Measurements from ENCODE around the gene ZNF346. TPM values are rescaled to one million over a fixed set of nuclear protein-coding genes. Genes with fewer than 3 reads are reported as not detected.
A peak's percentile ranks its signal among the peaks of the same experiment; 100 is the strongest.

The ZNF346 gene
- total RNA-seq, 1 experiment from 2014 or later: 18.4 TPM

DNA sequence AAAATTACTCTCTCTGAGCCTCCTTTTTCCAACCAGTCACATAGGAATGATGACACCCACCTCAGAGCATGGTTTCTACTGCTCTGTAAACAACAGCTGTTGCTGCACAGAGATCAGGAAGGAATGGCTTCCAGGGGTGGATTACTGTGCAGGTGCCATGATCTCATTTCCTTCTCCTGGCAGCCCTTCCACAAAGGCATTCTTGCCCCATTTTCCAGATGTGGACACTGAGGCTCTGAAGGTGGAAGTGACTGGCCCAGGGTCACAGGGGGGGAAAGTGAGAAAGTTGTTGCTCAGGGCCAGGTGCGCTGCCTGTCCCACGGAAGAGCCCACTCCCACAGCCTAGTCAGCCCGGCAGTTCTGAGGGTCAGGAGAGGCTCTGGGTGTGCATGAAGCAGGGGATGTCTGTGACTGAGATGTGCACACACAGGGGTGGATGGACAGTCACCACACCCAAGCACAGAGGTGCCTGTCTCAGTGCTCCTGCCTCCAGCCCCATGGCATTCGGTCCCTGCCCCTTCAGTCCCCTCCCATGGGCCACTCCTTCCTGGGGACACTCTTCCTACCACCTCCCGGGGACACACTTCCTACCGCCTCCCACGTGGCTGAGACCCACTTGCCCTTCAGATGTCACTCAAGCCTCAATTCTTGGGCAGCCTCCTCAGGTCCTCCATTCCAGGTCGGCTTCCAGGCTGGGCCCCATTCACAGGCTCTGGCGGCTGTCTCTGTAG is 81.2 kb downstream of the ZNF346 start:
- no peak for ATAC-seq
- ChIA-PET CTCF (interaction anchor here (1.1 to 2.3 kb wide), 5 partner anchors 10 to 206 kb away, joined by 3 to 10 read pairs (median 4); no protein-coding TSS in a partner anchor), POLR2A (no interaction called here)
- Mint-ChIP-seq H3K4me3 (no peak overlapping the region), H3K36me3 (no peaks in the 10 kb centered on the region), H3K27me3 (ENCODE audit: low read depth) (no peaks in the 10 kb centered on the region; the same call in 1 of the 2 replicates), H3K27ac (no peak overlapping the region; the same call in 1 of the 2 replicates), H3K4me1 (peaks cover 23% of the 10 kb centered on the region), H3K9me3 (no peaks in the 10 kb centered on the region)
- 0 out of 2 replicates have a peak, but pooled peaks have one; percentile 46 for TF ChIP-seq FOXP1 (CRISPR knock-in tag; IDR thresholded peaks at IDR 0.05; ENCODE audit: borderline replicate concordance)
- TF ChIP-seq, protein P1, sequence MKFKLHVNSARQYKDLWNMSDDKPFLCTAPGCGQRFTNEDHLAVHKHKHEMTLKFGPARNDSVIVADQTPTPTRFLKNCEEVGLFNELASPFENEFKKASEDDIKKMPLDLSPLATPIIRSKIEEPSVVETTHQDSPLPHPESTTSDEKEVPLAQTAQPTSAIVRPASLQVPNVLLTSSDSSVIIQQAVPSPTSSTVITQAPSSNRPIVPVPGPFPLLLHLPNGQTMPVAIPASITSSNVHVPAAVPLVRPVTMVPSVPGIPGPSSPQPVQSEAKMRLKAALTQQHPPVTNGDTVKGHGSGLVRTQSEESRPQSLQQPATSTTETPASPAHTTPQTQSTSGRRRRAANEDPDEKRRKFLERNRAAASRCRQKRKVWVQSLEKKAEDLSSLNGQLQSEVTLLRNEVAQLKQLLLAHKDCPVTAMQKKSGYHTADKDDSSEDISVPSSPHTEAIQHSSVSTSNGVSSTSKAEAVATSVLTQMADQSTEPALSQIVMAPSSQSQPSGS (CRISPR knock-in tag; IDR thresholded peaks at IDR 0.05; ENCODE audit: borderline replicate concordance, low read depth): no peak
- DNase-seq (ENCODE audit: low spot score): no peak

DNA sequence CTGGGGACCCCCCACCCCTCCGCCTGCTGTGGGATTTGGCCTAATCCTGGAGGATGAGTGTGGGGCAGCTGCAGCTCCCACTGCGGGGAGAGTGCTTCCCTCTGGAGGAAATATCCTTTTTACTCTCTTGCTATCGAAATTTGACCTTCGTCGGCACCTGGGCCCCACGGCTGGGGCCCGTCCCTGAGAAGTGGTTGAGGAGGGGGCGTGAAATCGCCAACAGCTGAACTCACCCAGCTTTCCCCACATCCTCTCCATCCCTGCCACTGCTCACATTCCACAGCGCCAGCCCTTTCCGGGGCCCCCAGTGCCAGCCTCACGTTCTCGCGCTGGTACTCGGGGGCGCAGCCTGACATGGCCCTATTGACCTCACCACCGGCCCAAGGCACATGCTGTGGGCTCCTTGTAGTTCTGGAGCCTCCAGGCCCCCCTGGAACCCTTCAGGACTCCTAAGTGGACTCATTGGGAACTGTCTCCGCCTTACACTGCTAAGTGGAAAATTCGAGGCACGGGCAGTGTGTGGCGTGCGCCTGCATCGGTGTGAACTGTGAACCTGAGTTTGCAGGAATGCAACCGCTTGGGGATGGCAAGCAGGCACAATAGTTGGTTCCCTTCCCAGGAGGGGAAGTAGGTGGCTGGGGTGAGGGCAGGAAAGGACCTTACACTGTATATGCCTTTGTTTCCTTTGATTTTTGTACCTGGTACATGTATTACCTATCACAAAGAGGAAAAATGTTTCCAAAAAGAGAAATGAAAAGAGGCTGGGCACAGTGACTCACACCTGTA is 83.4 kb downstream of the ZNF346 start:
- POLR2A ChIA-PET: no interaction called here
- peak; percentile 22; the same call in 1 of the 2 replicates for TF ChIP-seq GABPB1 (CRISPR knock-in tag; IDR thresholded peaks at IDR 0.05)
- TF ChIP-seq NR3C1 (CRISPR knock-in tag; conservative IDR thresholded peaks at IDR 0.05; ENCODE audit: low read depth): no peak
- no peaks in the 10 kb centered on the region for H3K9me3 Mint-ChIP-seq
- CTCF ChIA-PET: interaction anchor here (1.4 to 2.3 kb wide), 4 partner anchors 8 to 35 kb away, joined by 5 to 10 read pairs (median 7); partner anchors contain the start of gene FGFR4
- H3K27me3 Mint-ChIP-seq (ENCODE audit: low read depth): no peaks in the 10 kb centered on the region; the same call in 1 of the 2 replicates
- H3K4me3 Mint-ChIP-seq: no peak overlapping the region
- H3K4me1 Mint-ChIP-seq: peaks cover 4% of the 10 kb centered on the region
- DNase-seq (ENCODE audit: low spot score) (no peak), ATAC-seq (peak; percentile 14; the same call in 1 of the 2 replicates)
- no peaks in the 10 kb centered on the region for H3K36me3 Mint-ChIP-seq
- H3K27ac Mint-ChIP-seq: no peak overlapping the region

DNA sequence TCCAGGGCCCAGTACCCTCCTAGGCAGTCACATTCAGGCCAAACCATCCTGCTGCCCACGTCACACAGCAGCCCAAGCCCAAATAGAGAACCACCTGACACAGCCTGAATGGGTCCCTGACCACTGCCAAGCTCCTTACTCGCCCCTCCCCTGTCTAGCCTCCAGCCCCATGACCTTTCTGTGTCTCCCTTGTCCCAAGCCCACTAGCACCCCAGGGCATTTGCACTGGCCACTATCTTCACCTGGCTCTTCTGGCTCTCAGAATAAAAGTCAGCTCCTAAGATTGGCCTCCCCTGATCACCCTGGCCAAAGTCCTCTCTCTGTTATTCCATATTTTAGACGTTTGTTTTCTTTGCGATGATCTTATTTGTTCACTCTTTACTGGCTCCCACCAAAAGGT is 84.7 kb downstream of the ZNF346 start:
- Mint-ChIP-seq H3K36me3 (no peaks in the 10 kb centered on the region), H3K27me3 (ENCODE audit: low read depth) (no peaks in the 10 kb centered on the region; the same call in 1 of the 2 replicates), H3K27ac (no peak overlapping the region; the same call in 1 of the 2 replicates), H3K4me3 (no peak overlapping the region), H3K4me1 (peaks cover 4% of the 10 kb centered on the region), H3K9me3 (no peaks in the 10 kb centered on the region)
- ATAC-seq: no peak
- ChIA-PET CTCF (interaction anchor here (0.8 to 1.5 kb wide), 4 partner anchors 36 to 446 kb away, joined by 3 to 8 read pairs (median 4); no protein-coding TSS in a partner anchor), POLR2A (interaction anchor here (0.7 kb wide), 1 partner anchor 17 kb away, joined by 3 read pairs; no protein-coding TSS in a partner anchor)
- TF ChIP-seq, protein P2, sequence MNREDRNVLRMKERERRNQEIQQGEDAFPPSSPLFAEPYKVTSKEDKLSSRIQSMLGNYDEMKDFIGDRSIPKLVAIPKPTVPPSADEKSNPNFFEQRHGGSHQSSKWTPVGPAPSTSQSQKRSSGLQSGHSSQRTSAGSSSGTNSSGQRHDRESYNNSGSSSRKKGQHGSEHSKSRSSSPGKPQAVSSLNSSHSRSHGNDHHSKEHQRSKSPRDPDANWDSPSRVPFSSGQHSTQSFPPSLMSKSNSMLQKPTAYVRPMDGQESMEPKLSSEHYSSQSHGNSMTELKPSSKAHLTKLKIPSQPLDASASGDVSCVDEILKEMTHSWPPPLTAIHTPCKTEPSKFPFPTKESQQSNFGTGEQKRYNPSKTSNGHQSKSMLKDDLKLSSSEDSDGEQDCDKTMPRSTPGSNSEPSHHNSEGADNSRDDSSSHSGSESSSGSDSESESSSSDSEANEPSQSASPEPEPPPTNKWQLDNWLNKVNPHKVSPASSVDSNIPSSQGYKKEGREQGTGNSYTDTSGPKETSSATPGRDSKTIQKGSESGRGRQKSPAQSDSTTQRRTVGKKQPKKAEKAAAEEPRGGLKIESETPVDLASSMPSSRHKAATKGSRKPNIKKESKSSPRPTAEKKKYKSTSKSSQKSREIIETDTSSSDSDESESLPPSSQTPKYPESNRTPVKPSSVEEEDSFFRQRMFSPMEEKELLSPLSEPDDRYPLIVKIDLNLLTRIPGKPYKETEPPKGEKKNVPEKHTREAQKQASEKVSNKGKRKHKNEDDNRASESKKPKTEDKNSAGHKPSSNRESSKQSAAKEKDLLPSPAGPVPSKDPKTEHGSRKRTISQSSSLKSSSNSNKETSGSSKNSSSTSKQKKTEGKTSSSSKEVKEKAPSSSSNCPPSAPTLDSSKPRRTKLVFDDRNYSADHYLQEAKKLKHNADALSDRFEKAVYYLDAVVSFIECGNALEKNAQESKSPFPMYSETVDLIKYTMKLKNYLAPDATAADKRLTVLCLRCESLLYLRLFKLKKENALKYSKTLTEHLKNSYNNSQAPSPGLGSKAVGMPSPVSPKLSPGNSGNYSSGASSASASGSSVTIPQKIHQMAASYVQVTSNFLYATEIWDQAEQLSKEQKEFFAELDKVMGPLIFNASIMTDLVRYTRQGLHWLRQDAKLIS (CRISPR knock-in tag; IDR thresholded peaks at IDR 0.05; ENCODE audit: borderline replicate concordance): no peak
- TF ChIP-seq ZNF232 (CRISPR knock-in tag; IDR thresholded peaks at IDR 0.05): no peak
- TF ChIP-seq SP1 (CRISPR knock-in tag; conservative IDR thresholded peaks at IDR 0.05): no peak
- TF ChIP-seq FOXJ3 (CRISPR knock-in tag; IDR thresholded peaks at IDR 0.05; ENCODE audit: borderline replicate concordance): no peak
- TF ChIP-seq, protein P1 (CRISPR knock-in tag; IDR thresholded peaks at IDR 0.05; ENCODE audit: borderline replicate concordance, low read depth): no peak
- DNase-seq (ENCODE audit: low spot score): no peak

Measured in WTC11 (cell line).